ENCODE results near the gene HSD17B4. TPM values are rescaled to one million over a fixed set of nuclear protein-coding genes. Genes with fewer than 3 reads are reported as not detected.
"Not testable (repeated sequence)": the region's sequence is repeated elsewhere in the genome, so short reads cannot be mapped to it uniquely, and the experiment has no call there.

The HSD17B4 gene
- total and polyA plus RNA-seq, 11 donors: 112 to 277 (median 229) TPM

- 77 to 88% (median 85%) methylated on average over 1 of the region's 1 CpG for WGBS, 4 donors
- intact Hi-C loops (cut with DNase I): no loop called here
- no peaks in the 10 kb centered on the region for H3K4me1 ChIP-seq
- no peaks in the 10 kb centered on the region for H3K9me3 ChIP-seq
- no peak for TF ChIP-seq CTCF (IDR thresholded peaks at IDR 0.05)
- TF ChIP-seq POLR2A (IDR thresholded peaks at IDR 0.05): no peak
- no peak overlapping the region for H3K27ac ChIP-seq
- DNase-seq (no peak), ATAC-seq (no peak)
- peaks cover 0 to 86% (median 63%) of the 10 kb centered on the region in 9 donors for H3K36me3 ChIP-seq
- H3K4me3 ChIP-seq: no peak overlapping the region
- H3K27me3 ChIP-seq: no peaks in the 10 kb centered on the region
Measured at GRCh38 chr5:119483155-119483554, 30.9 kb downstream of the HSD17B4 start.

GRCh38 chr5:119484884-119485283, 32.6 kb downstream of the HSD17B4 start:
- ATAC-seq (no peak), DNase-seq (no peak)
- intact Hi-C loops (cut with DNase I): no loop called here
- no peak overlapping the region for H3K4me3 ChIP-seq
- 96 to 99% (median 98%) methylated on average over 4 of the region's 4 CpGs for WGBS, 4 donors
- no peaks in the 10 kb centered on the region for H3K9me3 ChIP-seq
- no peak overlapping the region for H3K27ac ChIP-seq
- TF ChIP-seq POLR2A (IDR thresholded peaks at IDR 0.05) (no peak), CTCF (IDR thresholded peaks at IDR 0.05) (no peak)
- H3K36me3 ChIP-seq: peaks cover 0 to 86% (median 62%) of the 10 kb centered on the region in 9 donors
- no peaks in the 10 kb centered on the region for H3K27me3 ChIP-seq
- no peaks in the 10 kb centered on the region for H3K4me1 ChIP-seq

- Histone ChIP-seq H3K4me3 (no peak overlapping the region), H3K27me3 (no peaks in the 10 kb centered on the region), H3K36me3 (peaks cover 0 to 71% (median 58%) of the 10 kb centered on the region in 9 donors), H3K9me3 (peaks cover 0 to 21% (median 16%) of the 10 kb centered on the region in 12 donors), H3K27ac (no peak overlapping the region), H3K4me1 (peaks cover 0 to 7% (median 0%) of the 10 kb centered on the region in 12 donors)
- TF ChIP-seq CTCF (IDR thresholded peaks at IDR 0.05) (no peak), POLR2A (IDR thresholded peaks at IDR 0.05) (no peak)
- intact Hi-C loops (cut with DNase I): no loop called here
- ATAC-seq (no peak), DNase-seq (no peak)
- WGBS, 4 donors: 95 to 98% (median 96%) methylated on average over 2 of the region's 2 CpGs
Measured at GRCh38 chr5:119501671-119502179, 49.4 kb downstream of the HSD17B4 start.

GRCh38 chr5:119503939-119504338, 51.6 kb downstream of the HSD17B4 start:
- intact Hi-C loops (cut with DNase I); H3K4me3 ChIP-seq; H3K27me3 ChIP-seq; ATAC-seq; DNase-seq; H3K27ac ChIP-seq; H3K4me1 ChIP-seq: not testable (repeated sequence)
- H3K9me3 ChIP-seq: peaks cover 0 to 21% (median 16%) of the 10 kb centered on the region in 12 donors
- 85 to 98% (median 87%) methylated on average over 4 of the region's 4 CpGs for WGBS, 4 donors
- peaks cover 0 to 69% (median 42%) of the 10 kb centered on the region in 9 donors for H3K36me3 ChIP-seq

GRCh38 chr5:119512277-119512676, 60.0 kb downstream of the HSD17B4 start:
- peaks cover 0 to 96% (median 75%) of the 10 kb centered on the region in 9 donors for H3K36me3 ChIP-seq
- no peaks in the 10 kb centered on the region for H3K4me1 ChIP-seq
- intact Hi-C loops (cut with DNase I): no loop called here
- no peaks in the 10 kb centered on the region for H3K27me3 ChIP-seq
- H3K4me3 ChIP-seq: no peak overlapping the region
- no peak for DNase-seq
- no peak overlapping the region for H3K27ac ChIP-seq
- no peak for ATAC-seq
- TF ChIP-seq POLR2A (IDR thresholded peaks at IDR 0.05) (no peak), CTCF (IDR thresholded peaks at IDR 0.05) (no peak)
- WGBS, 4 donors: 67 to 80% (median 74%) methylated on average over 1 of the region's 1 CpG
- H3K9me3 ChIP-seq: peaks cover 0 to 5% (median 0%) of the 10 kb centered on the region in 12 donors

All from heart left ventricle (tissue), 16 donors.